HEK293T (cell line): ENCODE results near the gene ASPRV1.

Experiments
- BHLHE40 ChIP-seq: fragments of 450-650 bp; IDR thresholded peaks from 2 replicates; pipeline ENCODE4 v1.6.1; 2016; ENCODE audit warnings: mild to moderate bottlenecking, moderate library complexity, borderline replicate concordance
- ELF4 ChIP-seq: fragments of 450-650 bp; IDR thresholded peaks from 2 replicates; pipeline ENCODE4 v1.6.1; 2017; ENCODE audit warnings: antibody characterized with exemption
- FOXM1 ChIP-seq: fragments of 450-650 bp; IDR thresholded peaks from 2 replicates; pipeline ENCODE4 v1.6.1; 2017; ENCODE audit warnings: mild to moderate bottlenecking, borderline replicate concordance
- SP1 ChIP-seq: fragments of 450-650 bp; IDR thresholded peaks from 2 replicates; pipeline ENCODE4 v1.6.1; 2017
- TARDBP ChIP-seq: fragments of 450-650 bp; IDR thresholded peaks from 2 replicates; pipeline ENCODE4 v1.6.1; 2016
- TF ChIP-seq, protein P1 (sequence below): fragments of 450-650 bp; IDR thresholded peaks from 2 replicates; pipeline ENCODE4 v1.6.1; 2016

GRCh38 chr2:70009762-70010575 is 48.5 kb upstream of the ASPRV1 start:
- TF ChIP-seq FOXM1 (no peak), BHLHE40 (no peak), SP1 (no peak), ELF4 (no peak), TARDBP (no peak)
- TF ChIP-seq, protein P1, sequence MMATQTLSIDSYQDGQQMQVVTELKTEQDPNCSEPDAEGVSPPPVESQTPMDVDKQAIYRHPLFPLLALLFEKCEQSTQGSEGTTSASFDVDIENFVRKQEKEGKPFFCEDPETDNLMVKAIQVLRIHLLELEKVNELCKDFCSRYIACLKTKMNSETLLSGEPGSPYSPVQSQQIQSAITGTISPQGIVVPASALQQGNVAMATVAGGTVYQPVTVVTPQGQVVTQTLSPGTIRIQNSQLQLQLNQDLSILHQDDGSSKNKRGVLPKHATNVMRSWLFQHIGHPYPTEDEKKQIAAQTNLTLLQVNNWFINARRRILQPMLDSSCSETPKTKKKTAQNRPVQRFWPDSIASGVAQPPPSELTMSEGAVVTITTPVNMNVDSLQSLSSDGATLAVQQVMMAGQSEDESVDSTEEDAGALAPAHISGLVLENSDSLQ = no peak
